Colonic mucosa (tissue), 4 donors: ENCODE measurements around the gene ZNF23. TPM values are rescaled to one million over a fixed set of nuclear protein-coding genes. Genes with fewer than 3 reads are reported as not detected.
A peak's percentile ranks its signal among the peaks of the same experiment; 100 is the strongest.

Experiments
- DNase-seq: peaks from one replicate; pipeline ENCODE4 v3.0.0-alpha.2; 2020
- H3K27ac ChIP-seq: fragments of 200-600 bp; one replicate; pipeline ENCODE4 v1.8.0; 2021
- H3K27me3 ChIP-seq: fragments of 200-600 bp; one replicate; pipeline ENCODE4 v1.8.0; 2021
- H3K36me3 ChIP-seq: fragments of 200-600 bp; one replicate; pipeline ENCODE4 v1.8.0; 2021
- H3K4me1 ChIP-seq: fragments of 200-600 bp; one replicate; pipeline ENCODE4 v1.8.0; 2021; ENCODE audit warnings: mild to moderate bottlenecking
- H3K4me3 ChIP-seq: fragments of 200-600 bp; one replicate; pipeline ENCODE4 v1.8.0; 2021
- H3K9ac ChIP-seq, 2 donors: one replicate each; pipeline ENCODE4 v1.7.0; 2013; ENCODE audit warnings: control low read depth in 2 of 2, low read depth in 2 of 2, low read length in 2 of 2
- H3K9me3 ChIP-seq: fragments of 200-600 bp; one replicate; pipeline ENCODE4 v1.8.0; 2021
- intact Hi-C: fragments of 100-400 bp; cut with DNase I; formaldehyde crosslinking; loops from one replicate; pipeline ENCODE4 v1.14.1; 2022
- total RNA-seq, 2 donors: library from RNA; stranded (reverse); fragmentation: NEBNext Ultra II Directional in 1 of 2; extraction: Animal tissue kit (Norgen Biotek cat#: 25700) in 1 of 2; gene quantifications; one replicate each; pipeline ENCODE4 v1.2.1, GENCODE V29; 2021
- TF ChIP-seq, protein P1 (sequence below): fragments of 200-600 bp; IDR thresholded peaks from one replicate; pipeline ENCODE4 v1.8.0; 2022; ENCODE audit warnings: antibody characterized with exemption, mild to moderate bottlenecking
- donor health status: healthy.
- donor health status: DM: no; HTN: no; CAD: no.
- donor health status: DM: no; HTN: no; CAD: no.

The ZNF23 gene
- total RNA-seq, 2 donors from 2014 or later = 5.8 to 6.4 TPM

GRCh38 chr16:71423865-71424264 is 38.2 kb downstream of the ZNF23 start:
- H3K27ac ChIP-seq = no peak overlapping the region
- TF ChIP-seq, protein P1, sequence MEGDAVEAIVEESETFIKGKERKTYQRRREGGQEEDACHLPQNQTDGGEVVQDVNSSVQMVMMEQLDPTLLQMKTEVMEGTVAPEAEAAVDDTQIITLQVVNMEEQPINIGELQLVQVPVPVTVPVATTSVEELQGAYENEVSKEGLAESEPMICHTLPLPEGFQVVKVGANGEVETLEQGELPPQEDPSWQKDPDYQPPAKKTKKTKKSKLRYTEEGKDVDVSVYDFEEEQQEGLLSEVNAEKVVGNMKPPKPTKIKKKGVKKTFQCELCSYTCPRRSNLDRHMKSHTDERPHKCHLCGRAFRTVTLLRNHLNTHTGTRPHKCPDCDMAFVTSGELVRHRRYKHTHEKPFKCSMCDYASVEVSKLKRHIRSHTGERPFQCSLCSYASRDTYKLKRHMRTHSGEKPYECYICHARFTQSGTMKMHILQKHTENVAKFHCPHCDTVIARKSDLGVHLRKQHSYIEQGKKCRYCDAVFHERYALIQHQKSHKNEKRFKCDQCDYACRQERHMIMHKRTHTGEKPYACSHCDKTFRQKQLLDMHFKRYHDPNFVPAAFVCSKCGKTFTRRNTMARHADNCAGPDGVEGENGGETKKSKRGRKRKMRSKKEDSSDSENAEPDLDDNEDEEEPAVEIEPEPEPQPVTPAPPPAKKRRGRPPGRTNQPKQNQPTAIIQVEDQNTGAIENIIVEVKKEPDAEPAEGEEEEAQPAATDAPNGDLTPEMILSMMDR = no peak
- H3K4me1 ChIP-seq = no peaks in the 10 kb centered on the region
- no peak overlapping the region for H3K9ac ChIP-seq
- H3K9me3 ChIP-seq = no peaks in the 10 kb centered on the region
- DNase-seq = no peak
- H3K36me3 ChIP-seq = no peaks in the 10 kb centered on the region
- intact Hi-C loops = no loop called here
- peaks cover 2% of the 10 kb centered on the region for H3K27me3 ChIP-seq
- H3K4me3 ChIP-seq = no peak overlapping the region

DNA sequence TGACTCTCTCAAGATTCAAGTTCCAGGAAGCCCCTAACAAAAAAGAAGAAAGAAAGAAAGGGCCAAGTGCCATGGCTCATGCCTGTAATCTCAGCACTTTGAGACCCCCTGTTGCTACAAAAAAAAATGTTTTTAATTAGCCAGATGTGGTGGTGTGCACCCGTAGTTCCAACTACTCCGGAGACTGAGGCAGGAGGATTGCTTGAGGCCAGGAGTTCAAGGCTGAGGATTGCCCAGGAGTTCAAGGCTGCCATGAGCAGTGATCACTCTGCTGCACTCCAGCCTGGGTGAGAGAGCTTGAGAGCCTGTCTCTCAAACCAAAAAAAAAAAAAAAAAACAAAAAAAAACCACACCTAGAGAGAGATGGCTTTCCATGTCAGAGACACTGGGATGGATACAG is 39.0 kb downstream of the ZNF23 start:
- Histone ChIP-seq H3K4me1 (no peaks in the 10 kb centered on the region), H3K27ac (no peak overlapping the region), H3K36me3 (no peaks in the 10 kb centered on the region), H3K27me3 (peaks cover 2% of the 10 kb centered on the region), H3K9ac (no peak overlapping the region), H3K9me3 (no peaks in the 10 kb centered on the region), H3K4me3 (no peak overlapping the region)
- TF ChIP-seq, protein P1 = no peak
- intact Hi-C loops = no loop called here
- no peak for DNase-seq

- no peaks in the 10 kb centered on the region for H3K9me3 ChIP-seq
- intact Hi-C loops = no loop called here
- no peaks in the 10 kb centered on the region for H3K4me1 ChIP-seq
- TF ChIP-seq, protein P1 = peak; percentile 46
- no peak overlapping the region for H3K4me3 ChIP-seq
- H3K36me3 ChIP-seq = no peaks in the 10 kb centered on the region
- H3K27ac ChIP-seq = no peak overlapping the region
- DNase-seq = peak; percentile 29
- H3K27me3 ChIP-seq = peaks cover under 1% of the 10 kb centered on the region
- H3K9ac ChIP-seq = no peak overlapping the region
These were observed 40.1 kb downstream of the ZNF23 start for GRCh38 chr16:71421911-71422310.

- TF ChIP-seq, protein P1 = no peak
- Histone ChIP-seq H3K9ac (no peak overlapping the region), H3K4me3 (no peak overlapping the region), H3K27me3 (no peaks in the 10 kb centered on the region), H3K9me3 (no peaks in the 10 kb centered on the region), H3K36me3 (no peaks in the 10 kb centered on the region), H3K27ac (no peak overlapping the region), H3K4me1 (no peaks in the 10 kb centered on the region)
- intact Hi-C loops = loop anchor here (5.0 kb wide), 2 partner anchors 83 to 198 kb away; no protein-coding TSS in a partner anchor
- no peak for DNase-seq
These were observed 48.0 kb downstream of the ZNF23 start for GRCh38 chr16:71414038-71414437.

- intact Hi-C loops = loop anchor here (5.0 kb wide), 2 partner anchors 84 to 199 kb away; no protein-coding TSS in a partner anchor
These were observed 48.7 kb downstream of the ZNF23 start for GRCh38 chr16:71413341-71413740.

More at GRCh38 chr16:71413341-71413740, 48.7 kb downstream of the ZNF23 start:
- Histone ChIP-seq H3K9ac (no peak overlapping the region), H3K27me3 (no peaks in the 10 kb centered on the region), H3K36me3 (no peaks in the 10 kb centered on the region), H3K4me1 (no peaks in the 10 kb centered on the region), H3K27ac (no peak overlapping the region), H3K4me3 (no peak overlapping the region), H3K9me3 (no peaks in the 10 kb centered on the region)
- TF ChIP-seq, protein P1 = no peak
- DNase-seq = no peak
